Measurements from ENCODE around the gene FCHO1.
A peak's percentile ranks its signal among the peaks of the same experiment; 100 is the strongest.
"Not testable (repeated sequence)": the region's sequence is repeated elsewhere in the genome, so short reads cannot be mapped to it uniquely, and the experiment has no call there.

FCHO1 gene

GRCh38 chr19:17765069-17765618, 13.9 kb downstream of the FCHO1 start:
- no peak for DNase-seq

- no peak for DNase-seq
These were observed 15.4 kb downstream of the FCHO1 start for GRCh38 chr19:17766543-17767131.

- DNase-seq, result no peak
These were observed 16.3 kb downstream of the FCHO1 start for GRCh38 chr19:17767559-17767958.

GRCh38 chr19:17770613-17771012, 19.3 kb downstream of the FCHO1 start:
- DNase-seq, result no peak

GRCh38 chr19:17772172-17772571, 20.9 kb downstream of the FCHO1 start:
- DNase-seq, result no peak

- DNase-seq, result peak; percentile 28 to 42
These were observed 24.1 kb downstream of the FCHO1 start for GRCh38 chr19:17775245-17775927.

GRCh38 chr19:17775991-17776803, 24.9 kb downstream of the FCHO1 start:
- no peak for DNase-seq

- DNase-seq, result not testable (repeated sequence)
These were observed 26.6 kb downstream of the FCHO1 start for GRCh38 chr19:17777840-17778239.

GRCh38 chr19:17778251-17778967, 27.1 kb downstream of the FCHO1 start:
- no peak for DNase-seq

- no peak for DNase-seq
These were observed 28.0 kb downstream of the FCHO1 start for GRCh38 chr19:17778968-17779929.

- no peak for DNase-seq
These were observed 29.5 kb downstream of the FCHO1 start for GRCh38 chr19:17780781-17781180.

- not testable (repeated sequence) for DNase-seq
These were observed 32.4 kb downstream of the FCHO1 start for GRCh38 chr19:17783721-17784120.

- DNase-seq, result peak; percentile 48 to 54
These were observed 33.1 kb downstream of the FCHO1 start for GRCh38 chr19:17784201-17785008.

- DNase-seq, result no peak
These were observed 36.1 kb downstream of the FCHO1 start for GRCh38 chr19:17787274-17787913.

- no peak for DNase-seq
These were observed 37.4 kb downstream of the FCHO1 start for GRCh38 chr19:17788632-17789031.

GRCh38 chr19:17790059-17790780, 38.9 kb downstream of the FCHO1 start:
- DNase-seq, result no peak

GRCh38 chr19:17794412-17794730, 43.1 kb downstream of the FCHO1 start:
- no peak for DNase-seq

GRCh38 chr19:17794731-17795494, 43.6 kb downstream of the FCHO1 start, which contains the start of gene B3GNT3:
TSS of gene B3GNT3 (plus strand) at chr19:17795138. CDS start at chr19:17807808, 12,670 bp downstream.
- no peak for DNase-seq

- DNase-seq, result no peak
These were observed 44.2 kb downstream of the FCHO1 start for GRCh38 chr19:17795495-17795856.

Measured in AML-193 (cell line).